Subcutaneous abdominal adipose tissue (tissue), 5 donors: ENCODE results near the gene AK4.
"Not testable (repeated sequence)": the region's sequence is repeated elsewhere in the genome, so short reads cannot be mapped to it uniquely, and the experiment has no call there.

ENCODE experiments used
- H3K27ac ChIP-seq: one replicate; pipeline ENCODE4 v1.7.0; 2013; ENCODE audit warnings: low read depth, mild to moderate bottlenecking, inconsistent platforms, low read length, moderate library complexity
- H3K27me3 ChIP-seq, 5 donors: one replicate each; pipeline ENCODE4 v1.7.0; 2013; ENCODE audit warnings: low read length in 5 of 5, inconsistent platforms in 1 of 5; ENCODE audit not compliant: control insufficient read depth in 5 of 5, insufficient read depth in 4 of 5
- H3K36me3 ChIP-seq, 5 donors: one replicate each; pipeline ENCODE4 v1.7.0; 2013; ENCODE audit warnings: low read length in 5 of 5; ENCODE audit not compliant: control insufficient read depth in 5 of 5, insufficient read depth in 5 of 5
- H3K4me1 ChIP-seq, 5 donors: one replicate each; pipeline ENCODE4 v1.7.0; 2013; ENCODE audit warnings: low read length in 5 of 5, mild to moderate bottlenecking in 3 of 5, moderate library complexity in 1 of 5; ENCODE audit not compliant: control insufficient read depth in 5 of 5, insufficient read depth in 5 of 5
- H3K4me3 ChIP-seq, 5 donors: one replicate each; pipeline ENCODE4 v1.7.0; 2013; ENCODE audit warnings: low read length in 5 of 5, low read depth in 1 of 5
- H3K9ac ChIP-seq, 5 donors: one replicate each; pipeline ENCODE4 v1.7.0; 2013; ENCODE audit warnings: low read length in 5 of 5, mild to moderate bottlenecking in 4 of 5, moderate library complexity in 3 of 5
- H3K9me3 ChIP-seq, 5 donors: one replicate each; pipeline ENCODE4 v1.7.0; 2013; ENCODE audit warnings: low read length in 5 of 5; ENCODE audit not compliant: control insufficient read depth in 5 of 5
- donor health status: healthy.
- donor health status: healthy.
- donor health status: healthy.
- donor health status: healthy.
- donor health status: healthy.

Gene AK4

DNA sequence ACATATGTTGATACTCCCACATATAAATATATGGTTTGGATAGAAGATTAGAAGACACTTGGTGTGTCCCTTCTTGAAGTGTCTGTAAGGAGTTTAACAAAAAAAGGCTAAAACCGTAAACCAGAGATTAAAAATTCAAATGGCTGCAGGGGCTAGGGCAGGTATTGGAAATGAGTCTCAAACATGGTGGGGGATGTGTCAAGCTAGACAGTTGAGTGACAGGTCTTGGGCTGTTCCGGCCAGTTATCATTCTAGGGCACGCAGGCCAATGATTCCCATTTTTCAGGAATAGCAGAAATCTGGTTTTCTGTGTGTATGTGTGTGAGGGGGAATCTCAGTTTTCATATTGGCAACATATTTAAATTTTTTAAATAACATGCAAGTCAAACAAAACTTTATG is 77.2 kb downstream of the AK4 start:
- no peaks in the 10 kb centered on the region for H3K9me3 ChIP-seq

DNA sequence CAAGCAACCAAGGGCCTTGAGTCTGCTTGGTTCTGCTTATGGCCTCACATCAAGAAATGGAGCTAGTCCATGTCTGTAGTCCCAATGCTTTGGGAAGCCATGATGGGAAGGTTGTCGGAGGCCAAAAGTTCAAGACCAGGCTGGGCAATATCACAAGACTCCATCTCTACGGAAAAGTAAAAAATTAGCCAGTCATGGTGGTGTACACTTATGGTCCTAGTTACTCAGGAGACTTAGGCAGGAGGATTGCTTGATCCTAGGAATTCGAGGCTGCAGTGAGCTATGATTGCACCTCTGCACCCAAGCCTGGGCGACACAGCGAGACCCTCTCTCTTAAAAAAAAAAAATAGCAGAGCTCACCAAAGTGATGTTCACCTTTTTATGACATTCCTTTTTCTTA is 81.2 kb downstream of the AK4 start:
- Histone ChIP-seq H3K27ac (no peak overlapping the region), H3K4me3 (no peak overlapping the region), H3K4me1 (no peaks in the 10 kb centered on the region), H3K9ac (no peak overlapping the region), H3K27me3 (no peaks in the 10 kb centered on the region), H3K36me3 (peaks cover 2 to 13% (median 9%) of the 10 kb centered on the region in 5 donors), H3K9me3 (no peaks in the 10 kb centered on the region)

More for the DNA sequence above, 77.2 kb downstream of the AK4 start:
- H3K9ac ChIP-seq = no peak overlapping the region
- H3K4me3 ChIP-seq = no peak overlapping the region
- no peak overlapping the region for H3K27ac ChIP-seq
- H3K27me3 ChIP-seq = no peaks in the 10 kb centered on the region
- H3K4me1 ChIP-seq = no peaks in the 10 kb centered on the region
- H3K36me3 ChIP-seq = peaks cover 4 to 16% (median 9%) of the 10 kb centered on the region in 5 donors

DNA sequence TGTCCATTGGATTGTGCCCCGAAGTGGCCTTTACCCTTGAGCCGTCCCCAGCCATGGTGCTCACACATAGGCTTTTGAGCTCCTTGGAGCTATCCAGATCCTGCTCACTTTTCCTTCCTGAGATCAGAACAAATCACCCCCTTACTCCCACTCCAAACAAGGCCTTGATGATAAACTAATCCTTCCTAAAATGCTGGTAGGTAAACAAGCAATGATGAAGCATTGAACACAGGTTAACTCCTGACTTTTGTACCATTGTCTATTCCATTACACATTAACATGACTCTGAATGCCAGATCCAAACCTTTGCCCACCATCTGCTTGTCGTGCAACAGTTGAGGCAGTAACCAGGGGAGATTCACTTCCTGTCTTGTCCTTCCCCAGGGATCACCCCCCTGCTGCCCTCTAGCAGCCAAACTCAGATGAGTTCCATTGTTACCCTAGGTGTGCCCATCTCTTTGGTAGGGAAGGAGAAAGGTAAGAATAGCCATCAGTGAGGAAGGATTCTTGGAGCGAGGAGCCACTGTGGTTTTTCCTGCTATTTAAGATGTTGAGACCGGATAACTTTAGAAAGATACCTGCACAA is 81.8 kb downstream of the AK4 start:
- Histone ChIP-seq H3K36me3 (peaks cover 2 to 10% (median 9%) of the 10 kb centered on the region in 5 donors), H3K4me1 (no peaks in the 10 kb centered on the region), H3K27me3 (no peaks in the 10 kb centered on the region), H3K9ac (no peak overlapping the region), H3K9me3 (no peaks in the 10 kb centered on the region), H3K27ac (no peak overlapping the region), H3K4me3 (no peak overlapping the region)

DNA sequence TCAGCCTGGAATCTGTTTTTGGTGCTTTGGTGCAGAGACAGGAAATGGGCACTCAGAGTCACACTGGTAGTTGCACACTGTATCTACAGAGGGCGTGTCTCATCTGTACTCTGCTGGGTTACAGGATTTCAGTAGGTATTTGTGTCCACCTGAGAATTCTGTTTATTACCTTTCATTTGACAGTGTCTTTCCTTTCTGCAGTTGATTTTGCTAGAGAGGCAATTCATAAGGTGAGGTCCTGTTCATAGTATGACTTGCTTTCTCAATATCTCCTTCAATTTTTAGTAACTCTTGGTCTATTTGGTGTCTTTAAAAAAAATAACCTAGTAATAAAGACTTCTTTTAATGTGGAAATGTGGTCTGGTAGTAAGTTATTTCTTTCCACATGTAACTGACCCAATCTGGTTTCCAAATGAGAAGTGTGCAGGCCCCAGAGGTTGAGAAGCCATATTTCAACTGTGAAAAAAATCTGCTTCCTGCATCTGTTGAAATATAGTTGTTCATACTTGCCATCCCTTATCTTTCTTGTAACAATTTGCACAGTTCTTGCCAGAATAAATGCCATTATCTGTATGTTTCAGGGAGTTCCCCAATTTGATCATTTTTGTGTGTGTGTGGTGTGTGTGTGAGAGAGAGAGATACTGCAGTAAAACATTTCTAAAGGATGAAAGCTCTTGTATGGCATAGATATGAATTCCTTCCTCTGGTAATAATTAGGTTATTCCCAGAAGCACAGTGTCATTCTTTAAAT is 82.9 kb downstream of the AK4 start:
- Histone ChIP-seq H3K4me1 (no peaks in the 10 kb centered on the region), H3K27me3 (no peaks in the 10 kb centered on the region), H3K4me3 (no peak overlapping the region), H3K36me3 (peaks cover 2 to 7% (median 5%) of the 10 kb centered on the region in 5 donors), H3K9me3 (no peaks in the 10 kb centered on the region), H3K27ac (no peak overlapping the region), H3K9ac (no peak overlapping the region)

DNA sequence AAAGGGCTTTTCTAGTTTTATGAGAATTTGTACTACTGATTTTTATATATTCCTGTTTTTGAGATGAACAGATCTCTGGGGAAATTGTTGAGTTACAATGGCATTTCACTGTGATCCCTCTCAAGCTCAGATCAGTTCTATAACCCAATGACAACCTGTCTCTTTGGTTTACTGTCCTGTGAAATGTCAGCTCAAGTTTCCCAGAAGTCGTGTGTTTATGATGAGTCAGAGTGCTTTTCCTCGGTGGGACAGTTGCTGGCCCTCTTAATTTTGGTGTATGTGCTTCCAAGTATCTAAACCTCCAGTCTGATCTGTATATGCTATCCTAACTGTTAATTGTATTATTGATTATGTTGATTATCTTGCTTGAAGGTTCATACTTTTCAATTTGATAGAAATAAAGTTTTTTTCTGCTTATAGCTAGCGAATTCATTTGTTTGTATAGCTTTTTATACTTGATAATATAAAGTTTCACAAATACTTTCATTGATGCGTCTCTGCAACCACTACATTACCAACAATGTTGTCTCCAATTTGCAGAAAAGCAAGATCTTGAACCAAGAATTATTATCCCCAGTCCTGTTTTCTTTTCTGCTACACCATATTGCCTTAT is 83.8 kb downstream of the AK4 start:
- no peaks in the 10 kb centered on the region for H3K27me3 ChIP-seq
- H3K36me3 ChIP-seq = peaks cover 2 to 7% (median 5%) of the 10 kb centered on the region in 5 donors
- H3K9ac ChIP-seq = no peak overlapping the region
- no peaks in the 10 kb centered on the region for H3K4me1 ChIP-seq
- peaks cover 0 to 9% (median 3%) of the 10 kb centered on the region in 5 donors for H3K9me3 ChIP-seq
- no peak overlapping the region for H3K27ac ChIP-seq
- no peak overlapping the region for H3K4me3 ChIP-seq

DNA sequence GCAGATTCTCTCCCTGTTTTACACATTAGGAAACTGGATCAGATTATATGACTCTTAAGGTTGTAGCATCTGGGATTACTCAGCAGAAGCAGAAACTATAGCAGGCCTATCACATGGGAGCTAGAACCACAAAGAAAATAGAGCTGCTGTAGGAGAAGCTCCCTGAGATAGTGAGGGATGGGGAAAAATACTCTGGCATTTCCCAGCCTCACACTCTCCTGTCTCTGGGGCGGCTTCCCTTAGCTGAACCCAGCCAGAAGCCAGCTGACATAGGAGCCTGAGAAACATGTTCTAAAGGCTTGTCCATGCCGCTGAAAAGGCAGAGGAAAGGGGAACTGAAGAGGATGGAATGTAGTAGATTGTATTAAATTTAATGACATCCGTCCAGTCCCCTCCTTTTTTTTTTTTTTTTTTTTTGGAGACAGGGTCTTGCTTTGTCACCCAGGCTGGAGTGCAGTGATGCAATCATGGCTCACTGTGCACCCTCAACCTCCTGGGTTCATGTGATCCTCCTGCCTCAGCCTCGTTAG is 84.5 kb downstream of the AK4 start:
- peaks cover 2 to 7% (median 5%) of the 10 kb centered on the region in 5 donors for H3K36me3 ChIP-seq
- no peak overlapping the region for H3K9ac ChIP-seq
- no peak overlapping the region for H3K4me3 ChIP-seq
- no peaks in the 10 kb centered on the region for H3K27me3 ChIP-seq
- no peak overlapping the region for H3K27ac ChIP-seq
- H3K4me1 ChIP-seq = no peaks in the 10 kb centered on the region
- H3K9me3 ChIP-seq = peaks cover 0 to 10% (median 3%) of the 10 kb centered on the region in 5 donors

DNA sequence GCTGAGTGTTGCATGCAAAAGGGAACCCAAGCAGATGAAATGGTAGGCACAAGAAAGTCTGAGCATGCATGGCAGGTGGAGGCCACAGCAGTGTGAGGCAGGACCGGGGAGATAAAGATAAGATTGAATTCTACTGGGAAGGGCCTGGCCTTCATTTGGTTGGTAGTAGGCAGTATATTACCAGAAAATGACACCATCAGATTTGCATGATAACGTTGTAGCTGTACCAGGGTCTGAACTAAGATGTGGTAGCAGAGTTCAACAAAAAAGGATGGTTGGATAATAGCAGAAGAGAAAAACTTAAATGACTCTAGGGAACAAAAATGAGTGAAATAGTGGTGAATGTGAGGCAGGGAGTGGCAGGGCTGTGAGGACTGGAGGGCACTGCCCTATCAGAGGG is 85.8 kb downstream of the AK4 start:
- Histone ChIP-seq H3K9me3 (peaks cover 0 to 10% (median 3%) of the 10 kb centered on the region in 5 donors), H3K36me3 (peaks cover 2 to 7% (median 5%) of the 10 kb centered on the region in 5 donors), H3K4me3 (no peak overlapping the region), H3K4me1 (no peaks in the 10 kb centered on the region), H3K27me3 (no peaks in the 10 kb centered on the region), H3K9ac (no peak overlapping the region), H3K27ac (no peak overlapping the region)

DNA sequence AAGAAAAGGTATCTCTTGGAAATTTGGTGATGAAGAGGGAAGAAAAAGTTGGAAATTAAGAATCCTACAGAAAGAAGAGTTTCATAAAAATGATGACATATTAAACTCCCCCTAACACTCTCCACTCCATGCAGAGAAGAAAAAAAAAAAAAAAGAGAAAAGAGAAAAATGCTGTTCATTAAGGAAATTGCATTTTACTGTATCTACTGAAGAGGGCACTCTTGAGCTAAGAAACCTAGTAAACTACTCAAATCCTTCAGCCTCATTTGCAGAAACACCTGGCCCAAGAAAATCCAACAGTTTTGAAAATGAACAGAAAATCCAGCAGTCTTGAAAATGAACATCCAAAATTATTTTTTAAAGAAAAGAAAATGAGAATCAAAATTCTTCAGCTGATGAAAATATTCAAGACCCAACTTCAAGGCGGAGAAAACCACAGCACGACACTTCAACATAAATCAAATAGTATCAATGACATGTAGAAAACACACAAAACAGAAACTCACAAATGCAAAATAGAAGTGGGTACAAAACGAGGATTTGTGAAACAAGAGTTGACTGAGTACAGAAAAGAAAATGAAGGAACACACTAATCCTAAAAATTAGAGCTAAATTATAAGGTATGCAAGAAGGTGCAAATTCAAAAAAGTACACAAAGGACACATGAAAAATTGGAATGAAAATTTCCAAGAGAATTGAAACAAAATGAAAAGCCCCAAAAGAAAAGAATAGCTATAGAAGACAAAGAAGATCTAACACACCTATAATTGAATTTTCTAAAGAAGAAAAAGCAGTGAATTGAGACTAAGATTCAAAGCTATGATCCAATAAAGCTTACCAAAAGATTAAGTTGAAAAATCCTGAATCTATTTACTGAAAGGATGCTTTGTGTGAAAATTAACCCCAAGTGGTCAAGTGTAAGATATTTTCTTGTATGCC is 88.1 kb downstream of the AK4 start:
- no peaks in the 10 kb centered on the region for H3K4me1 ChIP-seq
- peaks cover 0 to 10% (median 3%) of the 10 kb centered on the region in 5 donors for H3K9me3 ChIP-seq
- H3K27me3 ChIP-seq = no peaks in the 10 kb centered on the region
- no peaks in the 10 kb centered on the region for H3K36me3 ChIP-seq
- H3K9ac ChIP-seq = no peak overlapping the region
- no peak overlapping the region for H3K4me3 ChIP-seq
- no peak overlapping the region for H3K27ac ChIP-seq

DNA sequence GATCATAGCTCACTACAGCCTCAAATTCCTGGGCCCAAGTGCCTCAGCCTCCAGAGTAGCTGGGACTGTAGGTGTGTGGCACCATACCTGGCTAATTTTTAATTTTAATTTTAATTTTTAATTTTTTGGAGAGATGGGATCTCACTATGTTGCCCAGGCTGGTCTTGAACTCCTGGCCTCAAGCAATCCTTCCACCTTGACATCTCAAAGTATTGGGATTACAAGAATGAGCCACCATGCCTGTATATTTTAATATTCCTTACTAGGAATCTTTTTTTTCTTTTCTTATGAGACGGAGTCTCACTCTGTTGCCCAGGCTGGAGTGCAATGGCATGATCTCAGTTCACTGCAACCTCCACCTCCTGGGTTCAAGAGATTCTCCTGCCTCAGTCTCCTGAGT is 89.1 kb downstream of the AK4 start:
- not testable (repeated sequence) for H3K4me1 ChIP-seq, H3K9ac ChIP-seq, H3K4me3 ChIP-seq, H3K27me3 ChIP-seq, H3K36me3 ChIP-seq, H3K27ac ChIP-seq
- H3K9me3 ChIP-seq = peaks cover 0 to 10% (median 3%) of the 10 kb centered on the region in 5 donors
